HL-60/S4 (cell line): ENCODE results near the gene BAZ1B.
"Not testable (repeated sequence)": the region's sequence is repeated elsewhere in the genome, so short reads cannot be mapped to it uniquely, and the experiment has no call there.

Source experiments
- in situ Hi-C: fragments of 300-500 bp; cut with MboI; formaldehyde crosslinking; loops from 2 replicates; pipeline ENCODE4 v1.14.3; 2022; ENCODE audit warnings: low sequenced_read_pairs

Gene BAZ1B, protein sequence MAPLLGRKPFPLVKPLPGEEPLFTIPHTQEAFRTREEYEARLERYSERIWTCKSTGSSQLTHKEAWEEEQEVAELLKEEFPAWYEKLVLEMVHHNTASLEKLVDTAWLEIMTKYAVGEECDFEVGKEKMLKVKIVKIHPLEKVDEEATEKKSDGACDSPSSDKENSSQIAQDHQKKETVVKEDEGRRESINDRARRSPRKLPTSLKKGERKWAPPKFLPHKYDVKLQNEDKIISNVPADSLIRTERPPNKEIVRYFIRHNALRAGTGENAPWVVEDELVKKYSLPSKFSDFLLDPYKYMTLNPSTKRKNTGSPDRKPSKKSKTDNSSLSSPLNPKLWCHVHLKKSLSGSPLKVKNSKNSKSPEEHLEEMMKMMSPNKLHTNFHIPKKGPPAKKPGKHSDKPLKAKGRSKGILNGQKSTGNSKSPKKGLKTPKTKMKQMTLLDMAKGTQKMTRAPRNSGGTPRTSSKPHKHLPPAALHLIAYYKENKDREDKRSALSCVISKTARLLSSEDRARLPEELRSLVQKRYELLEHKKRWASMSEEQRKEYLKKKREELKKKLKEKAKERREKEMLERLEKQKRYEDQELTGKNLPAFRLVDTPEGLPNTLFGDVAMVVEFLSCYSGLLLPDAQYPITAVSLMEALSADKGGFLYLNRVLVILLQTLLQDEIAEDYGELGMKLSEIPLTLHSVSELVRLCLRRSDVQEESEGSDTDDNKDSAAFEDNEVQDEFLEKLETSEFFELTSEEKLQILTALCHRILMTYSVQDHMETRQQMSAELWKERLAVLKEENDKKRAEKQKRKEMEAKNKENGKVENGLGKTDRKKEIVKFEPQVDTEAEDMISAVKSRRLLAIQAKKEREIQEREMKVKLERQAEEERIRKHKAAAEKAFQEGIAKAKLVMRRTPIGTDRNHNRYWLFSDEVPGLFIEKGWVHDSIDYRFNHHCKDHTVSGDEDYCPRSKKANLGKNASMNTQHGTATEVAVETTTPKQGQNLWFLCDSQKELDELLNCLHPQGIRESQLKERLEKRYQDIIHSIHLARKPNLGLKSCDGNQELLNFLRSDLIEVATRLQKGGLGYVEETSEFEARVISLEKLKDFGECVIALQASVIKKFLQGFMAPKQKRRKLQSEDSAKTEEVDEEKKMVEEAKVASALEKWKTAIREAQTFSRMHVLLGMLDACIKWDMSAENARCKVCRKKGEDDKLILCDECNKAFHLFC (N-terminal part only)

GRCh38 chr7:73522105-73522872 is at the start of gene BAZ1B:
Gene BAZ1B (minus strand): TSS chr7:73522293. CDS start chr7:73521933, 360 bp downstream.
- in situ Hi-C loops: no loop called here

DNA sequence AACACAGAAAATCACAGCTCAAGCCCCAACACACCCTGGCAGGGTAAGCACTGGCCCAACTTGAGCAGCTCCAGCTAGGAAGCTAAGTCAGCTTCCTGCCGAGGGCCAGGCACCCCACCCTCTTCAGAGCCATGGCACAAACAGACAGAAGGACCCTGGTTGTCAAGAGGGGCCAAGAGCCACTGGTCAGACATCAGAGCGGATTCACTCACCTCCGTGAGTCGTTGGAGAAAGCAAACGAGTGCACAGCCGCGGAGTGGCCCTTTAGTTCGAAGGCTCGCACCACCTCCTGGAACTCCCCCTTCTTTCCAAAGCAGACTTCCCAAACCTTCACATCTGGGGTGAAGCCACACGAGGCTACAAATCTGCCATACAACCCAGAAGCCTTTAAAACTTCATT is 48.9 kb upstream of the BAZ1B start:
- in situ Hi-C loops: no loop called here

- in situ Hi-C loops: no loop called here
These were observed 48.4 kb upstream of the BAZ1B start for GRCh38 chr7:73570521-73570920.

DNA sequence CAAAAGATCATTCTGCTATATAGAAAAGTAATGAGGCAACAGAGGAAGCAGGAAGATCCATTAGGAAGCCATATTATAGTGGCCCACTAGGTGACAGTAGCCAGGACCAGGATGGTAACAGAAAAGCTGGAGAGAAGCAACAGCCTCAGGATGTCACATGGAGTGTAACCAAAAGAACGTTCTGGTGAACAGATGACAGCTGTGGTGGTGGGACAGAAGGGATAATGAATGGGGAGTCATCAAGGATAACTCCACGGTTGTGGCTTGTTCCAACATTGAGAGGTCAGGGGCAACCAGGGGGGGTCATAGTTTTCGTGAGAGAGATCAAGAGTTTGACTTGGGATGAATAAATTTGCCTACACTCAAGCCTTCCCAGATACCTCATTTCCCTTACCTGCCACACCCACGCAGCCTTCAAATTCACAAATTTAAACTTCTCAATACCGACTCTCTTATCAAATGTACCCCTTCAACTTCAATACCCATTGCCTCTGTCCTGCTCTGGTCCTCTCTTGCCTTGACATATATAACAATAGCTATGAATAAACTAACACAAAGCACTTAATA is 47.0 kb upstream of the BAZ1B start:
- in situ Hi-C loops: no loop called here

DNA sequence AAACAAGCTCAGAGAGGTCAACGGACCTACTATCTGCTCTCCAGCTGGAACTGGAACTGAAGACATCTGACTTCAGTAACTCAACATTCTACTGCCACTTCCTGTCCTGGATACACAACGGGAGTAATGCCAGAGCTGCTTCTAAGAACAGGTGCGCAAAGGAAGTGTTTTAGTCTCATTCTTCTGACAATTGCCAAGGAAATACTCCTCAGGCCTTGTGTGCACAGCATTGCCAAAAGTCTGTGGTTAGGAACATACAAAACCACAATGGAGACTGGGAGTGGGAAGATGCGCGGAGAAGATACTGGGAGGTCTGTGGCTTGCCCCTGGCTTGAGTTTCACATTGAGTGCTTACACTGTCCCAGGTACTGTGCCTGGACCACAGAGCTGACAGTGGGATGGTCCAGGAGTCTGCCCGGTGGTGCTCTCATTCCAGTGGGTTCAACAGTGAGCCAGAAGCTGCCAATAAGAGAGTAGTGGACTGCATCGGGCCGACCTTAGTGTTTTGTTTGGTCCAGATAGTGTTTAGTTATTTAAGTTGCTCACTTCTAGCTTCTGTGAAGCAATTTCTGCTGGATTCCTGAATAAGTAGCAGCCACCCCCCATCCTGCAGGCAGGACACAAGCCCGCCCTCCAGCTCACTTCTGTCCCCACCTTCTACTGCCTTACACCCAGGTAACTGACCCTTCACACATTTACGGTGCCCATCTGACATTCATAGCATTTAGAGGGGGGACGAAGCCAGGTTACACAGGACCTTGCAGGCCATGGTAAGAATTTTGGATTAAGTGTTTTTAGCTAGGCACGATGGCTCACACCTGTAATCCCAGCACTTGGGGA is 46.0 kb upstream of the BAZ1B start:
- in situ Hi-C loops: no loop called here

GRCh38 chr7:73567140-73567539 is 45.0 kb upstream of the BAZ1B start:
- in situ Hi-C loops: no loop called here

DNA sequence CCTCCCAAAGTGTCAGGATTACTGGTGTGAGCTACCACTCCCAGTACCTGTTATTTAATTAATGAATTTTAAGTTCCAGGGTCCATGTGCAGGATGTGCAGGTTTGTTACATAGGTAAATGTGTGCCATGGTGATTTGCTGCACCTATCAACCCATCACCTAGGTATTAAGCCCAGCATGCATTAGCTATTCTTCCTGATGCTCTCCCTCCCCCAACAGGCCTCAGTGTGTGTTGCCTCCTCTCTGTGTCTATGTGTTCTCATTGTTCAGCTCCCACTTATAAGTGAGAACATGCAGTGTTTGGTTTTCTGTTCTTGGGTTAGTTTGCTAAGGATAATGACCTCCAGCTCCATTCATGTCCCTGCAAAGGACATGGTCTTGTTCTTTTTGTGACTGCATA is 44.3 kb upstream of the BAZ1B start:
- in situ Hi-C loops: not testable (repeated sequence)

DNA sequence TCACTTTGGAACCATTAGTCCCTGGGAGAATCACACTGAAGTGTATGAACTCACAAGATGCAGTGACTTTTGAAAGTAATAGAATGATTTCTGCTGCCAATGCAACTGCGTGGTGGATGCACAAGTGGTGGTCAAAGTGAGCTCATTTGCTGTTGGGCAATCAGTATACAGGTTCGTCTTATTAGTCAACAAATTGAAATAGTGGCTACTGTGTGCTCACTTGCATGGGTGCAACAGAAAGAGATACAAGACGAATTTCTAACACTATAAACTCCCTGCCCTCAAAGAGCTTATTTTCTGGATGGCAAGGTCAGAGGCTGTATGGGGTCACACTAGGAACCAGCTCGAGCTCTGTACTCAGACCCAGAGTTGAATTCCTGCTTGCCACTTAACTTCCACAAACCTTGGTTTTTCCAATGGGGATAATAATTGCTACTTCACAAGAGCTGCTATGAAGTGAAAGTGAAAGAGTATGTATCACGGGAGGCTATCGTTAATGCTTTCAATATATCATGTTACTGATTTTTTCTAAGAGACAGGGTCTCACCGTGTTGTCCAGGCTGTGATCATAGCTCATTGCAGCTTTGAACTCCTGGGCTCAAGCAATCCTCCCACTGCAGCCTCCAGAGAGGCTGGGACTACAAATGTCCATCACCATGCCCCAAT is 43.7 kb upstream of the BAZ1B start:
- in situ Hi-C loops: no loop called here

- in situ Hi-C loops: no loop called here
These were observed 38.2 kb upstream of the BAZ1B start for GRCh38 chr7:73560109-73560835.

DNA sequence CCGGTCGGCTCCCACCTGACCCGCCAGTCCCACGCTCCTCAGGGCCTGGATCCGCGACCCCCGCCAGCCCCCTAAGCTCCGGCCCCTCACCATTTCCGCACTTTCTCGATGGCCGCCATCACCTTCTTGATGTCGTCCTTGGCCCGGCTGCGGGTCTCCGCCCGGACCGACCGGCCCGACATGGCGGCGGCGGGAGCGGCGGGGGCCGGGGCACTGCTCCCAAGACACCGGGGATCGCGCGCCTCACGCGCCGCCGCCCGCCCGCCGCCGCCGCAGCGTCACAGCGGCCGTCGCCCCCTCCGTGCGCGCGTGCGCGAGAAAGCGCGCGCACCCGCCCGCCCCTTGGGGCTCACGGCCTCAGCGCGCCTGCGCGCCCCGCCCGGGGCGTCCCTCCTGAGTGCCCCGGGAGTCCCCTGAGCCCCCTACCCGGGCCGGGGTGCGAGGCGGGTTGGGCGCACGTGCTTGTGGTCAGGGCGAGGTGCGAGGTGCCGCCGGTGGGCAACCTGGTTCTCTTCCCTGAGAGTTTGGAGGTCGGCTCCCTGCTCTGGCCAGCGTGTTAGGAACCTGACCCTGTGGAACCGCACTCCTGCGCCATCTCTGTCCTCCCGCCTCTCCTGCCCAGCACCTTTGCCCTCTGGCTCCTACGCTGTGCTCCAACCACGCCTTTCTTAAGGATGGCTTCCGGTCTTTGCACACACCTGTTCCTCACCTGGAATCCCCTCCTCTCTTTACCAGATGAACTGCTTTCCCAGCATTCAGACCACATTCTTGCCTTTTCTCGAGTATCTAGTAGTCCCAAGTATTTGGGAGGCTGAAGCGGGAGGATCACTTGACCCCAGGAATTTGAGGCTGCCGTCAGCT is 35.5 kb upstream of the BAZ1B start, which contains the start of gene BCL7B:
TSS of gene BCL7B (minus strand) at position 294 of the 861 bp plus-strand sequence. CDS start at position 182, 112 bp downstream.
- in situ Hi-C loops: no loop called here

DNA sequence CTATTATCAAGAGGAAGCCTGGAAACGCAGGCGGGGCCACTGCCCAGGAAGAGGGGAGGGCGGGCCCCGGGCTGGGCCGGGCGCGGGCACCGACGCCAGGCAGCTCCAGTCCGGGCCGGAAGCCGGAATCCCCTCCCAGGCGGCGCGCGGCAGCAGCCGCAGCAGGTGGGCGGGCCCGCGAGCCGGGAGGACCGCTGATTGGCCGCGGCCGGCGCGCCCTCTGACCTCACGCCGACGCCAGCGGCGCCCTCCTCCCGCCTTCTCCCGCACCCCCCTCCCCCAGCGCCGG is 35.0 kb upstream of the BAZ1B start:
- in situ Hi-C loops: no loop called here

DNA sequence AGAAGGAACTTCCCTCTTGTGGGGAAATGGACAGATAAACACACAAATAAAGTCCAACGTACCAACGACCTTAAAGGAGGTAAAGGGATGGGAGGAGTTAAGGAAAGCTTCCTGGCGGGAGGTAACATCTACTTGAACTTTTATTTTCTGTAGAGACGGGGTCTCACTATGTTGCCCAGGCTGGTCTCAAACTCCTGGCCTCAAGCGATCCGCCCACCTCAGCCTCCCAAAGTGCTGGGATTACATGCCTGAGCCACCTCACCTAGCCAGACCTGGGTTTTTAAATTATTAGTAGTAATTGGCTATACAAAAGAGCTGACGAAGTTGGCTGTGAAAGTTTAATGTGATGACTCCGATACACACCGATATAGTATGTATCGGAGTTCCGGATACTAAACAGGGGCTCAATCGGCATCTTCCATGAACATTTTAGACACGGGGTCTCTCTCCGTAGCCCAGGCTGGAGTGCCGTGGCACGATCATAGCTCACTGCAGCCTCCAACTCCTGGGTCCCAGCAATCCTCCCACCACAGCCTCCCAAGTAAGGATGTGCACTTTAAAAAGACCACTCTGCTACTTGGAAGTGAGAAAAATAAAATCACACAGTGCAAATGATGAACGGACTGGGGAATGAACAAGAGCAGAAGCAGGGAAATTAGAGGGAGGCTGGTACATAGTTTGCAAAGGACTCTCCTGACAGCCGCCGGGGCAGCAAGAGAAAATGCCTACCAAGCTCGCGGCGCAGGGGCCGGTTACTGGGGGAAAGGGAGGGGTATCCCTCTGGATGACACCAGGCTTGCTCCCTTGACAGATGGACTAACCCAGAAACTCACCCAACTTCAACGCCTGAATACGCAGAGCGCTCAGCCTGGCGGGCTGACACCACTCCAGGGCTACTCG is 34.4 kb upstream of the BAZ1B start:
- in situ Hi-C loops: no loop called here

GRCh38 chr7:73555411-73555982 is 33.4 kb upstream of the BAZ1B start:
- in situ Hi-C loops: no loop called here

GRCh38 chr7:73550093-73550492 is 28.0 kb upstream of the BAZ1B start:
- in situ Hi-C loops: not testable (repeated sequence)

- in situ Hi-C loops: no loop called here
These were observed 27.1 kb upstream of the BAZ1B start for GRCh38 chr7:73549176-73549575.

DNA sequence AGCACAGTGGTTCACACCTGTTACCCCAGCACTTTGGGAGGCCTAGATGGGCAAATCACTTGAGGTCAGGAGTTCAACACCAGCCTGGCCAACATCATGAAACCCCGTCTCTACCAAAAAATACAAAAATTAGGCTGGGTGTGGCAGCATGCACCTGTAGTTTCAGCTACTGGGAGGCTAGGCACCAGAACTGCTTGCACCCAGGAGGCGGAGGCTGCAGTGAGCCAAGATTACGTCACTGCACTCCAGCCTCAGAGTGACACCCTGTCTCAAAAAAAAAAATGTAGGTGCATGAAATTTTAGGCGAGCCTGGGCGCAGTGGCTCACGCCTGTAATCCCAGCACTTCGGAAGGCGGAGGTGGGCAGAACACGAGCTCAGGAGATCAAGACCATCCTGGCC is 25.7 kb upstream of the BAZ1B start:
- in situ Hi-C loops: no loop called here
